GM21381 (cell line): ENCODE data around the gene OR2M5.

ENCODE experiments used
- ATAC-seq: cut with Tn5 transposase; IDR thresholded peaks from one replicate; pipeline ENCODE4 v1.9.1; 2021; ENCODE audit warnings: mild to moderate bottlenecking, moderate library complexity; ENCODE audit not compliant: unreplicated experiment

The OR2M5 gene

GRCh38 chr1:248144513-248145198 is at the start of gene OR2M5:
TSS of gene OR2M5 (plus strand) at chr1:248145148. CDS start at chr1:248145148, 0 bp downstream.
- ATAC-seq = no peak

GRCh38 chr1:248098529-248098928 is 46.4 kb upstream of the OR2M5 start:
- no peak for ATAC-seq

- ATAC-seq = no peak
These were observed 42.1 kb upstream of the OR2M5 start for GRCh38 chr1:248102847-248103246.

GRCh38 chr1:248111157-248111556 is 33.8 kb upstream of the OR2M5 start:
- no peak for ATAC-seq

- no peak for ATAC-seq
These were observed 30.1 kb upstream of the OR2M5 start for GRCh38 chr1:248114890-248115289.

- no peak for ATAC-seq
These were observed 17.3 kb upstream of the OR2M5 start for GRCh38 chr1:248127653-248128052.

GRCh38 chr1:248136811-248137210 is 8.1 kb upstream of the OR2M5 start:
- ATAC-seq = no peak

- ATAC-seq = no peak
These were observed 4.1 kb upstream of the OR2M5 start for GRCh38 chr1:248140846-248141245.

GRCh38 chr1:248143311-248143710 is 1.6 kb upstream of the OR2M5 start:
- no peak for ATAC-seq

GRCh38 chr1:248152056-248152827 is 7.3 kb downstream of the OR2M5 start:
- no peak for ATAC-seq

GRCh38 chr1:248155927-248156326 is 11.0 kb downstream of the OR2M5 start:
- ATAC-seq = no peak

- no peak for ATAC-seq
These were observed 13.8 kb downstream of the OR2M5 start for GRCh38 chr1:248158758-248159157.

- ATAC-seq = no peak
These were observed 19.1 kb downstream of the OR2M5 start for GRCh38 chr1:248164031-248164430.

- no peak for ATAC-seq
These were observed 20.2 kb downstream of the OR2M5 start for GRCh38 chr1:248165186-248165585.

- ATAC-seq = no peak
These were observed 29.6 kb downstream of the OR2M5 start, which contains the start of gene OR2M2 for GRCh38 chr1:248174521-248174920. TSS of gene OR2M2 (plus strand) at chr1:248174821. CDS start at chr1:248179986, 5,165 bp downstream.

GRCh38 chr1:248183996-248184395 is 39.0 kb downstream of the OR2M5 start:
- no peak for ATAC-seq

GRCh38 chr1:248187363-248187762 is 42.4 kb downstream of the OR2M5 start:
- no peak for ATAC-seq

GRCh38 chr1:248189026-248189425 is 44.1 kb downstream of the OR2M5 start:
- ATAC-seq = no peak

GRCh38 chr1:248194117-248194516 is 49.2 kb downstream of the OR2M5 start:
- ATAC-seq = no peak
